C4-2B (cell line): ENCODE data around the gene MXD3.

Experiments
- ZFX ChIP-seq: fragments of 450-650 bp; IDR thresholded peaks from 2 replicates; pipeline ENCODE4 v1.6.1; 2017
- TF ChIP-seq, protein P1 (sequence below): fragments of 450-650 bp; conservative IDR thresholded peaks from 2 replicates; pipeline ENCODE4 v1.5.1; 2017; ENCODE audit warnings: mild to moderate bottlenecking

- TF ChIP-seq, protein P1, sequence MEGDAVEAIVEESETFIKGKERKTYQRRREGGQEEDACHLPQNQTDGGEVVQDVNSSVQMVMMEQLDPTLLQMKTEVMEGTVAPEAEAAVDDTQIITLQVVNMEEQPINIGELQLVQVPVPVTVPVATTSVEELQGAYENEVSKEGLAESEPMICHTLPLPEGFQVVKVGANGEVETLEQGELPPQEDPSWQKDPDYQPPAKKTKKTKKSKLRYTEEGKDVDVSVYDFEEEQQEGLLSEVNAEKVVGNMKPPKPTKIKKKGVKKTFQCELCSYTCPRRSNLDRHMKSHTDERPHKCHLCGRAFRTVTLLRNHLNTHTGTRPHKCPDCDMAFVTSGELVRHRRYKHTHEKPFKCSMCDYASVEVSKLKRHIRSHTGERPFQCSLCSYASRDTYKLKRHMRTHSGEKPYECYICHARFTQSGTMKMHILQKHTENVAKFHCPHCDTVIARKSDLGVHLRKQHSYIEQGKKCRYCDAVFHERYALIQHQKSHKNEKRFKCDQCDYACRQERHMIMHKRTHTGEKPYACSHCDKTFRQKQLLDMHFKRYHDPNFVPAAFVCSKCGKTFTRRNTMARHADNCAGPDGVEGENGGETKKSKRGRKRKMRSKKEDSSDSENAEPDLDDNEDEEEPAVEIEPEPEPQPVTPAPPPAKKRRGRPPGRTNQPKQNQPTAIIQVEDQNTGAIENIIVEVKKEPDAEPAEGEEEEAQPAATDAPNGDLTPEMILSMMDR: no peak
- TF ChIP-seq ZFX: no peak
Observed at GRCh38 chr5:177315411-177315810, 3.7 kb upstream of the MXD3 start.
